Erythroblast (primary cell): ENCODE measurements around the gene CSPG5.

Experiments
- GATA1 ChIP-seq: IDR thresholded peaks from 2 replicates; pipeline ENCODE4 v1.6.1; 2011; ENCODE audit warnings: low read depth, mild to moderate bottlenecking, control low read depth, low read length, moderate library complexity
- POLR2A ChIP-seq: IDR thresholded peaks from 2 replicates; pipeline ENCODE4 v1.6.1; 2011; ENCODE audit warnings: mild to moderate bottlenecking, low read length

DNA sequence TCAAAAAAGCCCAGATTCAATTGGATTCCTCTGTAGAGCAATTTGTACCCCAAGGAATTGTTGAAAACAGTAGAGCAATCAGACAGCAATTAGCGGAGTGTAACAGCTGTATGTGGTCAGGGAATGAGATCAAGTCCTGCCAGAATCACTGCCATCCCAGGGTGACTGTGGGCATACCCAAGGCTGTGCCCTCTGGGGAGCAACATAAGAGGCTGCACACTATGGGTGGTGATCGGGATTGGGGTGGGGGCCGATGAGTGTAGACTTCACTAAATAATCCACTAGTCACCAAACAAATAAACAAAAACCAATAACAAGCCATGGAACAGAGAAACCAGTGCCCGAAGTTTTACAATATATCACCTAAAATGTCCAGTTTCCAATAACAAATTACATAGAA lies 53.0 kb downstream of the CSPG5 start:
- TF ChIP-seq POLR2A, result no peak
- TF ChIP-seq GATA1, result no peak
